ENCODE measurements around the gene SLC22A3.

Gene SLC22A3

GRCh38 chr6:160450849-160451248, 102.7 kb downstream of the SLC22A3 start:
- DNase-seq (ENCODE audit: extremely low spot score), result no peak
- ChIA-PET CTCF (interaction anchor here (0.7 kb wide), 1 partner anchor 10 kb away, joined by 3 read pairs; no protein-coding TSS in a partner anchor), POLR2A (no interaction called here)
- TF ChIP-seq BHLHE40 (IDR thresholded peaks at IDR 0.05; ENCODE audit: borderline replicate concordance), result no peak
- no peak for TF ChIP-seq SUZ12 (IDR thresholded peaks at IDR 0.05)
- TF ChIP-seq LEF1 (IDR thresholded peaks at IDR 0.05; ENCODE audit: borderline replicate concordance), result no peak
- TF ChIP-seq L3MBTL2 (conservative IDR thresholded peaks at IDR 0.05), result no peak
- TF ChIP-seq CTBP1 (IDR thresholded peaks at IDR 0.05; ENCODE audit: borderline replicate concordance), result no peak

- CTCF ChIA-PET, result interaction anchor here (0.8 kb wide), 1 partner anchor 318 kb away, joined by 3 read pairs; no protein-coding TSS in a partner anchor
- DNase-seq (ENCODE audit: extremely low spot score), result no peak
- no peak for TF ChIP-seq ZNF384 (IDR thresholded peaks at IDR 0.05)
- no peak for TF ChIP-seq HDGF (IDR thresholded peaks at IDR 0.05; ENCODE audit: borderline replicate concordance)
- no peak for TF ChIP-seq PKNOX1 (IDR thresholded peaks at IDR 0.05)
- TF ChIP-seq FOXA1 (IDR thresholded peaks at IDR 0.05), result no peak
- TF ChIP-seq FOXM1 (IDR thresholded peaks at IDR 0.05; ENCODE audit: borderline replicate concordance), result no peak
- POLR2A ChIA-PET, result no interaction called here
Observed at GRCh38 chr6:160454303-160454702, 106.1 kb downstream of the SLC22A3 start.

- DNase-seq (ENCODE audit: extremely low spot score), result no peak
- TF ChIP-seq TARDBP (IDR thresholded peaks at IDR 0.05) (no peak), PKNOX1 (IDR thresholded peaks at IDR 0.05) (no peak), FOXM1 (IDR thresholded peaks at IDR 0.05; ENCODE audit: borderline replicate concordance) (no peak), LEF1 (IDR thresholded peaks at IDR 0.05; ENCODE audit: borderline replicate concordance) (no peak), ARNT (IDR thresholded peaks at IDR 0.05) (no peak), NFRKB (IDR thresholded peaks at IDR 0.05) (no peak), ZNF384 (IDR thresholded peaks at IDR 0.05) (no peak), BHLHE40 (IDR thresholded peaks at IDR 0.05; ENCODE audit: borderline replicate concordance) (no peak), FOXK2 (IDR thresholded peaks at IDR 0.05) (no peak), FOXA1 (IDR thresholded peaks at IDR 0.05) (no peak), CTBP1 (IDR thresholded peaks at IDR 0.05; ENCODE audit: borderline replicate concordance) (no peak)
- ChIA-PET POLR2A (no interaction called here), CTCF (interaction anchor here (0.6 to 1.6 kb wide), 11 partner anchors 8 to 604 kb away, joined by 3 to 15 read pairs (median 5); no protein-coding TSS in a partner anchor)
Observed at GRCh38 chr6:160455081-160455480, 106.9 kb downstream of the SLC22A3 start.

- peak; percentile 81 for DNase-seq (ENCODE audit: extremely low spot score)
- ChIA-PET POLR2A (no interaction called here), CTCF (interaction anchor here (0.6 to 1.6 kb wide), 11 partner anchors 8 to 605 kb away, joined by 3 to 15 read pairs (median 5); no protein-coding TSS in a partner anchor)
- TF ChIP-seq HDGF (IDR thresholded peaks at IDR 0.05; ENCODE audit: borderline replicate concordance) (no peak), FOXA1 (IDR thresholded peaks at IDR 0.05) (no peak), BHLHE40 (IDR thresholded peaks at IDR 0.05; ENCODE audit: borderline replicate concordance) (no peak), ELF4 (IDR thresholded peaks at IDR 0.05) (no peak)
Observed at GRCh38 chr6:160455541-160456213, 107.5 kb downstream of the SLC22A3 start.

- ChIA-PET CTCF (interaction anchor here (0.6 to 1.6 kb wide), 4 partner anchors 8 to 593 kb away, joined by 3 to 15 read pairs (median 6); no protein-coding TSS in a partner anchor), POLR2A (no interaction called here)
- TF ChIP-seq FOXM1 (IDR thresholded peaks at IDR 0.05; ENCODE audit: borderline replicate concordance), result no peak
- no peak for TF ChIP-seq BHLHE40 (IDR thresholded peaks at IDR 0.05; ENCODE audit: borderline replicate concordance)
- TF ChIP-seq NFRKB (IDR thresholded peaks at IDR 0.05), result no peak
- TF ChIP-seq TARDBP (IDR thresholded peaks at IDR 0.05), result no peak
- TF ChIP-seq L3MBTL2 (conservative IDR thresholded peaks at IDR 0.05), result no peak
- no peak for TF ChIP-seq ZNF384 (IDR thresholded peaks at IDR 0.05)
- TF ChIP-seq LEF1 (IDR thresholded peaks at IDR 0.05; ENCODE audit: borderline replicate concordance), result no peak
- TF ChIP-seq PKNOX1 (IDR thresholded peaks at IDR 0.05), result no peak
- TF ChIP-seq ELF4 (IDR thresholded peaks at IDR 0.05), result no peak
- TF ChIP-seq CTBP1 (IDR thresholded peaks at IDR 0.05; ENCODE audit: borderline replicate concordance), result no peak
- DNase-seq (ENCODE audit: extremely low spot score), result no peak
Observed at GRCh38 chr6:160456214-160456546, 108.0 kb downstream of the SLC22A3 start.

- TF ChIP-seq FOXK2 (IDR thresholded peaks at IDR 0.05), result no peak
- no peak for TF ChIP-seq NFRKB (IDR thresholded peaks at IDR 0.05)
- no peak for TF ChIP-seq PKNOX1 (IDR thresholded peaks at IDR 0.05)
- TF ChIP-seq ELF4 (IDR thresholded peaks at IDR 0.05), result no peak
- no peak for TF ChIP-seq L3MBTL2 (conservative IDR thresholded peaks at IDR 0.05)
- TF ChIP-seq CTBP1 (IDR thresholded peaks at IDR 0.05; ENCODE audit: borderline replicate concordance), result no peak
- TF ChIP-seq HDGF (IDR thresholded peaks at IDR 0.05; ENCODE audit: borderline replicate concordance), result no peak
- TF ChIP-seq TARDBP (IDR thresholded peaks at IDR 0.05), result no peak
- no peak for TF ChIP-seq FOXA1 (IDR thresholded peaks at IDR 0.05)
- TF ChIP-seq ARNT (IDR thresholded peaks at IDR 0.05), result no peak
- TF ChIP-seq LEF1 (IDR thresholded peaks at IDR 0.05; ENCODE audit: borderline replicate concordance), result no peak
- no peak for TF ChIP-seq FOXM1 (IDR thresholded peaks at IDR 0.05; ENCODE audit: borderline replicate concordance)
- TF ChIP-seq BHLHE40 (IDR thresholded peaks at IDR 0.05; ENCODE audit: borderline replicate concordance), result no peak
- TF ChIP-seq ZNF384 (IDR thresholded peaks at IDR 0.05), result no peak
- no peak for TF ChIP-seq SP1 (IDR thresholded peaks at IDR 0.05)
- TF ChIP-seq SUZ12 (IDR thresholded peaks at IDR 0.05), result no peak
- CTCF ChIA-PET, result no interaction called here
- POLR2A ChIA-PET, result no interaction called here
- no peak for DNase-seq (ENCODE audit: extremely low spot score)
Observed at GRCh38 chr6:160457823-160458222, 109.6 kb downstream of the SLC22A3 start.
